GM18873 (cell line): ENCODE data around the gene NOSTRIN.

Experiments
- ATAC-seq: cut with Tn5 transposase; IDR thresholded peaks from one replicate; pipeline ENCODE4 v1.9.1; 2021; ENCODE audit warnings: mild to moderate bottlenecking, moderate library complexity, moderate number of reproducible peaks; ENCODE audit not compliant: unreplicated experiment, low FRiP score

NOSTRIN gene

GRCh38 chr2:168814939-168815907 lies 12.8 kb downstream of the NOSTRIN start:
- ATAC-seq: no peak

GRCh38 chr2:168816369-168816768 lies 13.9 kb downstream of the NOSTRIN start:
- no peak for ATAC-seq

- ATAC-seq: no peak
Observed at GRCh38 chr2:168819050-168819715, 16.7 kb downstream of the NOSTRIN start.

- no peak for ATAC-seq
Observed at GRCh38 chr2:168819829-168820489, 17.5 kb downstream of the NOSTRIN start.

- ATAC-seq: no peak
Observed at GRCh38 chr2:168821577-168821976, 19.1 kb downstream of the NOSTRIN start.

GRCh38 chr2:168821992-168822391 lies 19.6 kb downstream of the NOSTRIN start:
- ATAC-seq: no peak

GRCh38 chr2:168825126-168825525 lies 22.7 kb downstream of the NOSTRIN start:
- no peak for ATAC-seq

GRCh38 chr2:168830958-168831357 lies 28.5 kb downstream of the NOSTRIN start:
- no peak for ATAC-seq

GRCh38 chr2:168831662-168832061 lies 29.2 kb downstream of the NOSTRIN start:
- no peak for ATAC-seq

- ATAC-seq: no peak
Observed at GRCh38 chr2:168835969-168836368, 33.5 kb downstream of the NOSTRIN start.

- no peak for ATAC-seq
Observed at GRCh38 chr2:168841445-168841844, 39.0 kb downstream of the NOSTRIN start.

- ATAC-seq: no peak
Observed at GRCh38 chr2:168843253-168843652, 40.8 kb downstream of the NOSTRIN start.

- no peak for ATAC-seq
Observed at GRCh38 chr2:168848225-168848624, 45.8 kb downstream of the NOSTRIN start.

- no peak for ATAC-seq
Observed at GRCh38 chr2:168849610-168850009, 47.2 kb downstream of the NOSTRIN start.

GRCh38 chr2:168850846-168851245 lies 48.4 kb downstream of the NOSTRIN start:
- no peak for ATAC-seq

GRCh38 chr2:168851674-168852320 lies 49.4 kb downstream of the NOSTRIN start:
- ATAC-seq: no peak

- no peak for ATAC-seq
Observed at GRCh38 chr2:168852481-168852880, 50.0 kb downstream of the NOSTRIN start.

- no peak for ATAC-seq
Observed at GRCh38 chr2:168853471-168853870, 51.0 kb downstream of the NOSTRIN start.

GRCh38 chr2:168854651-168855050 lies 52.2 kb downstream of the NOSTRIN start:
- ATAC-seq: no peak

- no peak for ATAC-seq
Observed at GRCh38 chr2:168855601-168856000, 53.2 kb downstream of the NOSTRIN start.

- ATAC-seq: no peak
Observed at GRCh38 chr2:168858146-168858545, 55.7 kb downstream of the NOSTRIN start.
